HG03135 (cell line): ENCODE data around the gene TBPL1.
"Not testable (repeated sequence)": the region's sequence is repeated elsewhere in the genome, so short reads cannot be mapped to it uniquely, and the experiment has no call there.

Source experiments
- ATAC-seq: cut with Tn5 transposase; IDR thresholded peaks from one replicate; pipeline ENCODE4 v1.9.1; 2021; ENCODE audit warnings: mild to moderate bottlenecking, moderate library complexity; ENCODE audit not compliant: unreplicated experiment

Gene TBPL1

GRCh38 chr6:133969921-133970295 lies 16.9 kb downstream of the TBPL1 start:
- no peak for ATAC-seq

GRCh38 chr6:133971861-133972260 lies 18.8 kb downstream of the TBPL1 start:
- ATAC-seq = no peak

- no peak for ATAC-seq
These were observed 19.4 kb downstream of the TBPL1 start for GRCh38 chr6:133972388-133972787.

- ATAC-seq = no peak
These were observed 20.3 kb downstream of the TBPL1 start for GRCh38 chr6:133973109-133973971.

GRCh38 chr6:133977983-133978895 lies 25.2 kb downstream of the TBPL1 start:
- no peak for ATAC-seq

- ATAC-seq = no peak
These were observed 25.8 kb downstream of the TBPL1 start for GRCh38 chr6:133978896-133979240.

- not testable (repeated sequence) for ATAC-seq
These were observed 26.4 kb downstream of the TBPL1 start for GRCh38 chr6:133979269-133979963.

GRCh38 chr6:133980168-133980567 lies 27.1 kb downstream of the TBPL1 start:
- ATAC-seq = no peak

GRCh38 chr6:133983099-133983939 lies 30.3 kb downstream of the TBPL1 start:
- ATAC-seq = no peak

- no peak for ATAC-seq
These were observed 32.9 kb downstream of the TBPL1 start for GRCh38 chr6:133985970-133986369.

GRCh38 chr6:133986942-133987341 lies 33.9 kb downstream of the TBPL1 start:
- ATAC-seq = no peak

- no peak for ATAC-seq
These were observed 36.5 kb downstream of the TBPL1 start for GRCh38 chr6:133989525-133989924.

GRCh38 chr6:133990321-133990720 lies 37.3 kb downstream of the TBPL1 start:
- no peak for ATAC-seq

GRCh38 chr6:133991096-133991593 lies 38.1 kb downstream of the TBPL1 start:
- ATAC-seq = no peak

- ATAC-seq = no peak
These were observed 40.1 kb downstream of the TBPL1 start for GRCh38 chr6:133992992-133993680.

GRCh38 chr6:133995296-133995695 lies 42.3 kb downstream of the TBPL1 start:
- no peak for ATAC-seq

GRCh38 chr6:133995758-133996157 lies 42.7 kb downstream of the TBPL1 start:
- no peak for ATAC-seq

- ATAC-seq = no peak
These were observed 44.2 kb downstream of the TBPL1 start for GRCh38 chr6:133997267-133997666.

GRCh38 chr6:133999305-133999704 lies 46.3 kb downstream of the TBPL1 start:
- no peak for ATAC-seq

- no peak for ATAC-seq
These were observed 47.4 kb downstream of the TBPL1 start for GRCh38 chr6:134000443-134000842.
